Measurements from ENCODE around the gene SSBP2.

SSBP2 gene

GRCh38 chr5:81768935-81769452 is 18.1 kb upstream of the SSBP2 start:
- no peak overlapping the region for H3K4me3 ChIP-seq (ENCODE audit: low read depth, low read length)
- DNase-seq (ENCODE audit: low read depth) = no peak
- TF ChIP-seq POLR2A (IDR thresholded peaks at IDR 0.05; ENCODE audit: extremely low read depth, insufficient read length) (no peak), CTCF (IDR thresholded peaks at IDR 0.05; ENCODE audit: low read depth, low read length) (no peak), MYC (IDR thresholded peaks at IDR 0.05; ENCODE audit: low read depth, low read length) (no peak), MAX (IDR thresholded peaks at IDR 0.05; ENCODE audit: low read depth, low read length) (no peak)

GRCh38 chr5:81767938-81768337 is 17.0 kb upstream of the SSBP2 start:
- no peak for TF ChIP-seq MYC (IDR thresholded peaks at IDR 0.05; ENCODE audit: low read depth, low read length)
- TF ChIP-seq POLR2A (IDR thresholded peaks at IDR 0.05; ENCODE audit: extremely low read depth, insufficient read length) = no peak
- no peak for TF ChIP-seq MAX (IDR thresholded peaks at IDR 0.05; ENCODE audit: low read depth, low read length)
- TF ChIP-seq CTCF (IDR thresholded peaks at IDR 0.05; ENCODE audit: low read depth, low read length) = no peak
- no peak for DNase-seq (ENCODE audit: low read depth)
- H3K4me3 ChIP-seq (ENCODE audit: low read depth, low read length) = no peak overlapping the region

DNA sequence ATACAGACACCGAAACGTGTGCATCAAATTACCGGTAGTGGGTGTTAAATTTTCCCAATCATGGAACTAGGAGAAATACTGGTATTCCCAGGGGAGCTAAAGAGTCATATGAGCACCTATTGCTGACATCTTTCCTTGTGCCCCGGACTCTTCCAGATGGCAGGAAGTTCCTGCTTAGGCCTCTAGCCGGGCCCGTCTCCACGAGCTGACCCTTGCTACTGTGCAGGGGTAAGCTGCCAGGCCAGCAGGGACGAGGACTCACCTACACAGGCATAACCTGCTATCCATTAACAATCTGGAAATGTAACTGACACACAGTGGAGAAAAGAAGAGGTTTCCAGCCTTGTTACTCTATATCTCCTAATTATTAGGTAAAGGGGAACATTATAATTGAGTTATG is 16.2 kb upstream of the SSBP2 start:
- DNase-seq (ENCODE audit: low read depth) = no peak
- no peak overlapping the region for H3K4me3 ChIP-seq (ENCODE audit: low read depth, low read length)
- TF ChIP-seq POLR2A (IDR thresholded peaks at IDR 0.05; ENCODE audit: extremely low read depth, insufficient read length) = no peak
- no peak for TF ChIP-seq CTCF (IDR thresholded peaks at IDR 0.05; ENCODE audit: low read depth, low read length)
- TF ChIP-seq MYC (IDR thresholded peaks at IDR 0.05; ENCODE audit: low read depth, low read length) = no peak
- TF ChIP-seq MAX (IDR thresholded peaks at IDR 0.05; ENCODE audit: low read depth, low read length) = no peak

DNA sequence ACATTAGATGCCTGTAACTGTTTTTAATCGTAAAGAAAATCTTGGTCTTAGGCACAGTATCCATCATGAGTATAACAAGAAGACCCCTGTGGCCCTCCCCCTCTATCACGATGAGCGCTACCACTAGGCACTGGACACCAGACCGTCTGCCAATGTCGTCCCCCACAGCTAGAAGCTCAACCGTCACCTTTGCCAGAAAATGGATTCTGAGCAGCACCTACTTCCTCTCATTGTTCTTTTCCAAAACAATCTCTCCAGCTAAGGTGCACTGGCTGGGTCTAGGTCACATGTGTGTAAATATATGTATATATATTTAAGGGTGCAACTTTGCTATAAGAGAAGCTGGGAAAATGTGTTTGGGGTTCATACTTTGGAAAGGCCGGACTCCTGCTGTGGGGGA is 15.7 kb upstream of the SSBP2 start:
- no peak overlapping the region for H3K4me3 ChIP-seq (ENCODE audit: low read depth, low read length)
- DNase-seq (ENCODE audit: low read depth) = no peak
- TF ChIP-seq MAX (IDR thresholded peaks at IDR 0.05; ENCODE audit: low read depth, low read length) (no peak), MYC (IDR thresholded peaks at IDR 0.05; ENCODE audit: low read depth, low read length) (no peak), POLR2A (IDR thresholded peaks at IDR 0.05; ENCODE audit: extremely low read depth, insufficient read length) (no peak), CTCF (IDR thresholded peaks at IDR 0.05; ENCODE audit: low read depth, low read length) (no peak)

DNA sequence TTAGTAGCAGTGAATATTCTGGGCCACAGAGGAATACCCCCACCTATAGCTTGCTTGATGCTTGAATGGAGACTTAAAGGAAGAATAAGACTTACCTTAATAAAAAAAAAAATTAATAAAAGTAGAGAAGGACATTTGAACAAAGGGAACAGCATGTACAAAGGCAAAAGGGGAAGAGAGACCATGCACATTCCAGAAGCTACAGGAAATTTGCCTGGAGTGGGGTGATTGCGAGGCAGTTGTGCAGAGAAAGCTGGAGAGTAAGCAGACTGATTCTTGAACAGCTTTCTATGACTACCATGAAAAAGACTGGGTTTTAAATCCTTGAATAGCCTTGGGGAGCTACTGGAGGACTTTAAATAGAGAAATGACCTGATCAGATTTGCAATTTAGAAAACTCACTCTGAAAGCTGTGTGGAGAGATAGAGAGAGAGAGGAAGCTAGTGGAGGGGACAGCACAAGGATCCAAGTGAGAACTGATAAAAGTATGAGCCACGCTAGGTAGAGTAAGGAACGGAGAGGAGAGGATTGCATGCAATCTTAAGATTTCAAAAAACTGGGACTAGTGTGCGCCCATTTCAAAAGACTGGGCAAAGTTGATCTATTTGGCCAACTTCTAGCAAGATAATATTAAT is 12.5 kb upstream of the SSBP2 start:
- H3K4me3 ChIP-seq (ENCODE audit: low read depth, low read length) = no peak overlapping the region
- TF ChIP-seq POLR2A (IDR thresholded peaks at IDR 0.05; ENCODE audit: extremely low read depth, insufficient read length) (no peak), CTCF (IDR thresholded peaks at IDR 0.05; ENCODE audit: low read depth, low read length) (no peak), MAX (IDR thresholded peaks at IDR 0.05; ENCODE audit: low read depth, low read length) (no peak), MYC (IDR thresholded peaks at IDR 0.05; ENCODE audit: low read depth, low read length) (no peak)
- no peak for DNase-seq (ENCODE audit: low read depth)
